SU-DHL-6 (cell line): ENCODE results near the gene TMEM134.
A peak's percentile ranks its signal among the peaks of the same experiment; 100 is the strongest.

Experiments used
- H2AFZ ChIP-seq: fragments of 200-600 bp; sonication (generic); 2 replicates; pipeline ENCODE4 v1.6.1; 2014; ENCODE audit warnings: low read depth, mild to moderate bottlenecking, moderate library complexity, mixed read lengths, antibody characterized with exemption, low read length; ENCODE audit not compliant: severe bottlenecking
- H3F3A ChIP-seq: fragments of 200-600 bp; shearing (Covaris generic); 2 replicates; pipeline ENCODE4 v1.6.0; 2016; ENCODE audit warnings: antibody characterized with exemption, mild to moderate bottlenecking; ENCODE audit not compliant: insufficient read depth
- H3K27ac ChIP-seq: fragments of 200-600 bp; sonication (generic); 2 replicates; pipeline ENCODE4 v1.5.1; 2016; ENCODE audit warnings: low read depth, mild to moderate bottlenecking, low read length, moderate library complexity, mixed read lengths
- H3K27me3 ChIP-seq: fragments of 200-600 bp; sonication (generic), shearing (Covaris generic); 2 replicates; pipeline ENCODE4 v1.6.0; 2014; ENCODE audit warnings: mild to moderate bottlenecking, low read length
- H3K36me3 ChIP-seq: fragments of 200-600 bp; sonication (generic); 2 replicates; pipeline ENCODE4 v1.6.1; 2014; ENCODE audit warnings: mild to moderate bottlenecking, low read length, mixed read lengths
- H3K4me2 ChIP-seq: fragments of 300-600, 200-600 bp; shearing (Covaris generic), sonication (generic); 2 replicates; pipeline ENCODE4 v1.6.0; 2014; ENCODE audit warnings: low read length, low read depth, mild to moderate bottlenecking; ENCODE audit not compliant: poor library complexity, severe bottlenecking
- H3K4me3 ChIP-seq: fragments of 200-600 bp; sonication (generic); 2 replicates; pipeline ENCODE4 v1.5.1; 2014; ENCODE audit warnings: antibody characterized with exemption, low read length, mild to moderate bottlenecking, mixed read lengths; ENCODE audit not compliant: insufficient read depth, poor library complexity, severe bottlenecking
- H3K79me2 ChIP-seq: fragments of 200-600 bp; sonication (generic); 2 replicates; pipeline ENCODE4 v1.6.1; 2014; ENCODE audit warnings: mild to moderate bottlenecking, low read length, moderate library complexity; ENCODE audit not compliant: insufficient read depth
- H3K9ac ChIP-seq: fragments of 200-600 bp; sonication (generic); 2 replicates; pipeline ENCODE4 v1.7.0; 2014; ENCODE audit warnings: mild to moderate bottlenecking, low read length
- H3K9me2 ChIP-seq: fragments of 200-600 bp; sonication (generic); replicated peaks from 2 replicates; pipeline ENCODE4 v1.6.1; 2014; ENCODE audit warnings: low read length; ENCODE audit not compliant: insufficient read depth
- H3K9me3 ChIP-seq: fragments of 200-600 bp; sonication (generic); 2 replicates; pipeline ENCODE4 v1.6.1; 2014; ENCODE audit warnings: low read length, mixed read lengths; ENCODE audit not compliant: insufficient read depth
- H4K20me1 ChIP-seq: fragments of 200-600 bp; sonication (generic); 2 replicates; pipeline ENCODE4 v1.6.1; 2014; ENCODE audit warnings: low read depth, mild to moderate bottlenecking, antibody characterized with exemption, low read length, moderate library complexity, mixed read lengths
- EZH2phosphoT487 ChIP-seq: fragments of 200-600 bp; sonication (generic), shearing (Covaris generic); conservative IDR thresholded peaks from 2 replicates; pipeline ENCODE4 v1.6.1; 2018; ENCODE audit warnings: mild to moderate bottlenecking, antibody characterized with exemption, low read length, moderate library complexity, mixed read lengths
- TF ChIP-seq, protein P1 (sequence below): fragments of 200-600 bp; sonication (generic); IDR thresholded peaks from one replicate; pipeline ENCODE4 v1.5.1; 2017; ENCODE audit warnings: antibody characterized with exemption, mild to moderate bottlenecking, low read length, moderate library complexity; ENCODE audit not compliant: insufficient read depth, poor library complexity, severe bottlenecking

TMEM134 gene

GRCh38 chr11:67438158-67438902 lies 30.7 kb downstream of the TMEM134 start:
- TF ChIP-seq, protein P1, sequence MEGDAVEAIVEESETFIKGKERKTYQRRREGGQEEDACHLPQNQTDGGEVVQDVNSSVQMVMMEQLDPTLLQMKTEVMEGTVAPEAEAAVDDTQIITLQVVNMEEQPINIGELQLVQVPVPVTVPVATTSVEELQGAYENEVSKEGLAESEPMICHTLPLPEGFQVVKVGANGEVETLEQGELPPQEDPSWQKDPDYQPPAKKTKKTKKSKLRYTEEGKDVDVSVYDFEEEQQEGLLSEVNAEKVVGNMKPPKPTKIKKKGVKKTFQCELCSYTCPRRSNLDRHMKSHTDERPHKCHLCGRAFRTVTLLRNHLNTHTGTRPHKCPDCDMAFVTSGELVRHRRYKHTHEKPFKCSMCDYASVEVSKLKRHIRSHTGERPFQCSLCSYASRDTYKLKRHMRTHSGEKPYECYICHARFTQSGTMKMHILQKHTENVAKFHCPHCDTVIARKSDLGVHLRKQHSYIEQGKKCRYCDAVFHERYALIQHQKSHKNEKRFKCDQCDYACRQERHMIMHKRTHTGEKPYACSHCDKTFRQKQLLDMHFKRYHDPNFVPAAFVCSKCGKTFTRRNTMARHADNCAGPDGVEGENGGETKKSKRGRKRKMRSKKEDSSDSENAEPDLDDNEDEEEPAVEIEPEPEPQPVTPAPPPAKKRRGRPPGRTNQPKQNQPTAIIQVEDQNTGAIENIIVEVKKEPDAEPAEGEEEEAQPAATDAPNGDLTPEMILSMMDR: no peak
- no peak for TF ChIP-seq EZH2phosphoT487
- Histone ChIP-seq H3K4me3 (peak overlapping the region; percentile 96), H3K36me3 (no peaks in the 10 kb centered on the region), H3K9me3 (no peaks in the 10 kb centered on the region), H3K27me3 (no peaks in the 10 kb centered on the region), H3K4me2 (peak overlapping the region; percentile 99), H3K27ac (peak overlapping the region; percentile 100), H2AFZ (no peak overlapping the region), H3F3A (peaks cover 90% of the 10 kb centered on the region), H3K9ac (peak overlapping the region; percentile 100), H4K20me1 (no peaks in the 10 kb centered on the region), H3K79me2 (peaks cover 24% of the 10 kb centered on the region; the same call in 1 of the 2 replicates), H3K9me2 (no peaks in the 10 kb centered on the region)

DNA sequence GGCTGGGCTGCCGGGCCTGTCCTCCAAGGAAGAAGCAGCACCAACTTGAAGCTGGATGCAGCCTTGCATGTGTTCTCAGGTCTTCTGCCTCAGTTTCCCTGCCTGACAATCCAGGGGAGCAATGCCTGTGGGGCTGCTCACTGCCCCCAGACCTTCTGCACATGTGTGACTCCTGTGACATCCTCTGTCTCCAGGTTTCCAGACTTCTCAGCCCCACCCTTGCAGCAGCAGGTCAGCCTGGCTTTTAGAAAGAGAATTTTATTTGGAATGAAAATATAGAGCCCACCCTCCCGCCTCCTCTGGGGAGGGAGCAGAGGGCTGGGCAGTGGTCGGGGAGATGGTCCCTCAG lies 31.3 kb downstream of the TMEM134 start:
- peak overlapping the region; percentile 99 for H3K4me2 ChIP-seq
- peak overlapping the region; percentile 100 for H3K9ac ChIP-seq
- no peaks in the 10 kb centered on the region for H4K20me1 ChIP-seq
- H3K79me2 ChIP-seq: peaks cover 24% of the 10 kb centered on the region; the same call in 1 of the 2 replicates
- TF ChIP-seq EZH2phosphoT487: no peak
- TF ChIP-seq, protein P1: no peak
- no peak overlapping the region for H2AFZ ChIP-seq
- H3K4me3 ChIP-seq: peak overlapping the region; percentile 96
- H3K27me3 ChIP-seq: no peaks in the 10 kb centered on the region
- H3K9me2 ChIP-seq: no peaks in the 10 kb centered on the region
- peak overlapping the region; percentile 100 for H3K27ac ChIP-seq
- H3K9me3 ChIP-seq: no peaks in the 10 kb centered on the region
- no peaks in the 10 kb centered on the region for H3K36me3 ChIP-seq
- peaks cover 88% of the 10 kb centered on the region for H3F3A ChIP-seq

DNA sequence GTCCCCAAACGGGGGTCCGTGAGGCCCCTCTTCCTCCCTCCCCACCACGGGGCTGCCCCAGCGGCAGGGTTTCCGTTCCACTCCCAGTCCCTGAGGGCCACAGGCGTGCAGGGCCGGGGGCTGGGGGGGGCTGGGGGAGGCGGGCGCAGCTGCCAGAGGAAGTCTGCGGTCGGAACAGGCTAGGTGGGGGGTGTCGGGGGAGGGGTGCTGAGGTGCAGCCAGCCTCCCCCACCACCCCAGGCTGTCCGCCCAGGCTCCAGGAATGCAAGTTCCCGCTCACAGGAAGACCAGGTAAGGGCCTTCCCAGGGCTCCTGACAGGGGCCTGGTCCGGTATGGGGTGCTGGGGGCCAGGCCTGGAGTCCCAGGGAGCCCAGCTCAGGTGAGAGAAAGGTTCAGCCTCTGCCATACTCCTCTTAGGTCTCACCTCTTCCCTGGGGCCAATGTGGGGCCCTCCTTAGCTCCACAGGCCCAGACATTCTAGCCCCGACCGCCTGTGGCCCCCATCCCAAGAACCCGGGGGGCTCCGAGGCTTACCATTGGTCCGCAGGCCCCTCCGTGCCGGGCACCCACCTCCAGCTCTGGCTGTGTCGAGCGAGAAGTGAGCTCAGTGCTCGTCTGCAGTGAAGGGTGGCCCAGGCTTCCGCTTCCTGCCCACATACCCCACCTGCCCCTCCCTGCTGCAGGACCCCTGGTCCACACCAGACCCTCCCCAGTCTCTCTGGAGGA lies 31.8 kb downstream of the TMEM134 start, which contains the start of gene PTPRCAP:
TSS of gene PTPRCAP (minus strand) at position 601 of the 727 bp plus-strand sequence. CDS start at position 538, 63 bp downstream.
- Histone ChIP-seq H4K20me1 (no peaks in the 10 kb centered on the region), H2AFZ (no peak within 1 kb of the TSS), H3K27ac (peak within 1 kb of the TSS; percentile 100), H3K79me2 (peaks cover 24% of the 10 kb centered on the region; the same call in 1 of the 2 replicates), H3K27me3 (no peaks in the 10 kb centered on the region), H3K4me2 (peak within 1 kb of the TSS; percentile 99), H3K36me3 (no peaks in the 10 kb centered on the region), H3K4me3 (peak within 1 kb of the TSS; percentile 96), H3F3A (peaks cover 82% of the 10 kb centered on the region), H3K9me3 (no peaks in the 10 kb centered on the region), H3K9me2 (no peaks in the 10 kb centered on the region), H3K9ac (peak within 1 kb of the TSS; percentile 100)
- TF ChIP-seq, protein P1: no peak
- TF ChIP-seq EZH2phosphoT487: no peak
